ENCODE measurements around the gene IGSF21. TPM values are rescaled to one million over a fixed set of nuclear protein-coding genes. Genes with fewer than 3 reads are reported as not detected.

IGSF21 gene
- total RNA-seq (not detected), polyA plus RNA-seq (not detected), total RNA-seq (not detected)

DNA sequence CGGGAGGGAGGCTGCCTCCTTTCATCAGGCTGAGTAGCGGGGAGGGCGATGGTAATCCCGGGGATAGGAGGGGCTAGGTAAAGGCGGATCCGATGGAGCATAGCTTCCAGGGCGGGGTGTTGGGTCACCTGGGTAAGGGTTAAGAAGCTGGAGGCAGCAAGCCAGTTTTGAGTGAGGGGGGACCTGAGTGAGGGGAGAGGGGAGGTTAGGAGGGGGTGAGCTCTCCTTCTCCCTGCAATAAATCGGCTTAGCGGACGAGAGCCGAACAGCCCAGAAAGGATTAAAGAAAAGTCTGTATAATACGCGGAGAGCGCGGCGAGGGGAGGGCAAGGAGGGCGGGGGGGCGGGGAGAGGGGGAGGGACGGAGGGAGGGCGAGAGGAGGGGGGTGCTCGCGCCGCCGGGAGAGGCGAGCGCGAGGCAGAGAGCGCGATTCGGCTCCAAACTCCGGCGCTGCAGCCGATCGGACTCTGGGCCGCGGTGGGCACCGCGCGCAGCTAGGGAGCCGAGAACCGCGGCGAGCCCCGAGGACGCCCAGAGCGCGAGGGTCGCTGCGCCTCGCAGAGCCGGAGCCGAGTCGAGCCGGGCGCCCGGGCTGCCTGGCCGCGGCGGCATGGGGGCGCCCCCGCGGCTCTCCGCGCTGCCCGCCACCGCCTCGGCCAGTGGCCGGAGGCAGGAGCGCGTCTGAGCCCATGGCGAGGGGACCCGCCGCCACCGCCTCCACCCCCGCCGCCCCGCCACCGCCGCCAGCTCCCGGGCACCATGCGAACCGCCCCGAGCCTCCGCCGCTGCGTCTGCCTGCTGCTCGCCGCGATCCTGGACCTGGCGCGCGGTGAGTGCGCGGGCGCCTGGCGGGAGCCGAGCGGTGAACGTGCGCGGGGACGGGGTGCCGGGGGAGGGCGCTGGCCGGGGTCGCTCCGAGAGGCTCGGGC, at the start of gene IGSF21:
TSS of gene IGSF21 (plus strand) at position 430 of the 930 bp plus-strand sequence. CDS start at position 761, 331 bp downstream.
- intact Hi-C loops (cut with micrococcal nuclease), result no loop called here
- H3K27ac Mint-ChIP-seq, result no peak within 1 kb of the TSS

DNA sequence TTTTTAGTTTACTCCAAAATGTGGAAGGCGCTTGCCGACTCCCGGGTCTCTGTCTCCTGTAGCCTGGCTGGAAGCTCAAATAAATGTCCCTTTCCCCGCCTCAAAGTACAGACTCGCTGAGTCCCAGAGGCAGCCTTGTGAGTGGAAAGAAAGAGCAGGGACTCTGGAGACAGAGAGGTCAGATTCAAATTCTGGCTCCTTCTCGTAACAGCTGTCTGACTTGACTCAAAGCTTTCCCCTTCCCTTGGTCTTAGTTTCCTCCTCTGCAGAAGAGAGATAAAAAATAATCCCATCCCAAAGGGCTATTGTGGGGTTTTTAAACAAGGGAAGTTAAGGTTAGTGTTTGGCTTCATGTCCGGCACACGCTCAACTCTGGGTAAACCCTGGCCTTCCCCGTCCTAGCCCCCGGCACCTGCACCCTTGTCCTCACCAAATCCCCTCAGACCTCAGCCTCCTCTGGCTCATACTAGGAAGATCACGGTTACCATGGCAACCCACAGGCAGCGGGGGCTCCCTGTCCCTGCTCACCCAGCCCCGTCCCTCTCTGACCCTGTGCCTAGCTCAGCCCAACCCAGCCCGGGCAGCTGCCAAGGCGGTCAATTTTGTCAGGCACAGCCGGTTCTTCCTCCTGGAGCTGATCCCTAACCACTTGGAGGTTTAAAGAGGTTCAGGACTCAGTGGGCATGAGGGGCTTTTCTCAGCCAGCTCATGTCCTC, 49.2 kb upstream of the IGSF21 start:
- ChIA-PET CTCF (no interaction called here), POLR2A (no interaction called here)
- Histone ChIP-seq H3K27me3 (ENCODE audit: control insufficient read depth in 2 of 2, insufficient read depth in 2 of 2, low read length in 2 of 2) (no peaks in the 10 kb centered on the region), H3K27ac (ENCODE audit: low read depth, low read length) (no peak overlapping the region), H3K9me3 (ENCODE audit: control insufficient read depth in 2 of 3, low read length in 3 of 3) (no peaks in the 10 kb centered on the region), H3K36me3 (ENCODE audit: control insufficient read depth in 2 of 3, insufficient read depth in 3 of 3, low read length in 3 of 3) (no peaks in the 10 kb centered on the region), H3K4me1 (ENCODE audit: control insufficient read depth in 2 of 2, insufficient read depth in 2 of 2, low read length in 2 of 2) (no peaks in the 10 kb centered on the region), H3K4me3 (ENCODE audit: low read length) (no peak overlapping the region)
- no peak for ATAC-seq
- intact Hi-C loops (cut with micrococcal nuclease), result no loop called here
- Mint-ChIP-seq H3K4me1 (no peaks in the 10 kb centered on the region), H3K27me3 (peaks cover 0 to 32% (median 20%) of the 10 kb centered on the region in 5 donors), H3K27ac (no peak overlapping the region), H3K36me3 (peaks cover 0 to 5% (median 0%) of the 10 kb centered on the region in 5 donors), H3K4me3 (no peak overlapping the region), H3K9me3 (peaks cover 0 to 8% (median 6%) of the 10 kb centered on the region in 11 donors)
- DNase-seq, result no peak

More for the DNA sequence above, at the start of gene IGSF21:
- Mint-ChIP-seq H3K36me3 (peaks cover 0 to 7% (median 0%) of the 10 kb centered on the region in 5 donors), H3K4me1 (peaks cover 0 to 25% (median 17%) of the 10 kb centered on the region in 7 donors), H3K9me3 (peaks cover 0 to 3% (median 0%) of the 10 kb centered on the region in 11 donors), H3K27me3 (peaks cover 57 to 76% (median 59%) of the 10 kb centered on the region in 5 donors), H3K4me3 (peak within 1 kb of the TSS in 5 of 10 donors; percentile 3 to 73 (median 33))
- Histone ChIP-seq H3K4me3 (ENCODE audit: low read length) (no peak within 1 kb of the TSS), H3K27ac (ENCODE audit: low read depth, low read length) (no peak within 1 kb of the TSS), H3K4me1 (ENCODE audit: control insufficient read depth in 2 of 2, insufficient read depth in 2 of 2, low read length in 2 of 2) (no peaks in the 10 kb centered on the region), H3K36me3 (ENCODE audit: control insufficient read depth in 2 of 3, insufficient read depth in 3 of 3, low read length in 3 of 3) (no peaks in the 10 kb centered on the region), H3K9me3 (ENCODE audit: control insufficient read depth in 2 of 3, low read length in 3 of 3) (no peaks in the 10 kb centered on the region), H3K27me3 (ENCODE audit: control insufficient read depth in 2 of 2, insufficient read depth in 2 of 2, low read length in 2 of 2) (peaks cover 0 to 9% of the 10 kb centered on the region in 2 donors)
- POLR2A ChIA-PET, result no interaction called here
- DNase-seq (no peak), ATAC-seq (no peak)
- CTCF ChIA-PET, result no interaction called here

DNA sequence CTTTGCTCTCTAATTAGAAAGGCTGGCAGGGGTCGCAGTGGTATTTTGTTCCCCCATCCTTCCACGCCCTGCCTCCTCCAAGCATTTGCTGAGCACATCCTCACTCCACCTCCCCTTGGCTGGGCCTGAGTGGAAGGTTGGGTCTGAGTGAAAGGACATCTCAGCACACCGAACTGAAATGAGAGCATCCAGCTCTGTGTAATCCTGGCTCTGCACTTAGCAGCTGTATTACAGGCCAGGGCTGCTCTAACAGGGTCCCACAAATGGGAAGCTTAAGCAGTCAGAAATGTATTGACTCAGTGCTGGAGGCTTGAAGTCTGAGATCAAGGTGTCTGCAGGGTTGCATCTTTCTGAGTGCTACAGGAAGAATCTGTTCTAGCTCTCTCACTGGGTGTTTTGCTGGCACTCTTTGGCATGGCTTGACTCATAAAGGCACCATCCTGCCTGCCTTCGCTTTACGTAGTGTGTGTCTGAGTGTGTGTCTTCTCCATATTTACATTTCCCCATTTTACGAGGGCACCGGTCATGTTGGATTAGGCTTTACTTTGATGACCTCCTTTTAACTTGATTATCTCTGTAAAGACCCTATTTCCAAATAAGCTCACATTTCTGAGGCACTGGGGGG, 48.5 kb upstream of the IGSF21 start:
- intact Hi-C loops (cut with micrococcal nuclease), result no loop called here
- H3K27ac Mint-ChIP-seq, result no peak overlapping the region
- no peaks in the 10 kb centered on the region for H3K27me3 ChIP-seq (ENCODE audit: control insufficient read depth in 2 of 2, insufficient read depth in 2 of 2, low read length in 2 of 2)
- ChIA-PET CTCF (no interaction called here), POLR2A (no interaction called here)
- ATAC-seq, result no peak
- H3K4me1 ChIP-seq (ENCODE audit: control insufficient read depth in 2 of 2, insufficient read depth in 2 of 2, low read length in 2 of 2), result no peaks in the 10 kb centered on the region
- H3K27ac ChIP-seq (ENCODE audit: low read depth, low read length), result no peak overlapping the region
- H3K9me3 Mint-ChIP-seq, result peaks cover 0 to 11% (median 6%) of the 10 kb centered on the region in 11 donors
- peaks cover 0 to 37% (median 20%) of the 10 kb centered on the region in 5 donors for H3K27me3 Mint-ChIP-seq
- no peak overlapping the region for H3K4me3 ChIP-seq (ENCODE audit: low read length)
- H3K36me3 Mint-ChIP-seq, result peaks cover 0 to 5% (median 0%) of the 10 kb centered on the region in 5 donors
- no peak for DNase-seq
- H3K4me3 Mint-ChIP-seq, result no peak overlapping the region
- no peaks in the 10 kb centered on the region for H3K36me3 ChIP-seq (ENCODE audit: control insufficient read depth in 2 of 3, insufficient read depth in 3 of 3, low read length in 3 of 3)
- H3K4me1 Mint-ChIP-seq, result peaks cover 0 to 7% (median 2%) of the 10 kb centered on the region in 7 donors
- H3K9me3 ChIP-seq (ENCODE audit: control insufficient read depth in 2 of 3, low read length in 3 of 3), result no peaks in the 10 kb centered on the region

DNA sequence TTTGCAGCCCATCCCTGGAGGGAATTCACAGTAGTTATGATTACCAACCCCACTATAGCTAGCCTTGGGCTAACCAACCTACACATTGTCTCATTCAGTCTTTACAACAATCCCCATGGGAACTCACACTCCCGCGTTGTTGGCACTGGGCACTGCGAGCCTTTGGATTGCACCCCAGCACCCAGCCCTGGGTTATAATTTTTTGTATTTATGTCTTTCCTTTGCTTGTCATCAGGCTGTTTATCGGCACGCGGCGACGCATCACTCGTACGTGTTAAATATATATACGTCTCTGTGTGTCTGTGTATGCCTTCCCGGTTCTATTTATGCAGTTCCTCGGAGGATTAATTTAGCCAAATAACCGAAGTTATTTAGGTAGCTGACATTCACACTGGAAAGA, 47.2 kb upstream of the IGSF21 start:
- no peaks in the 10 kb centered on the region for H3K27me3 ChIP-seq (ENCODE audit: control insufficient read depth in 2 of 2, insufficient read depth in 2 of 2, low read length in 2 of 2)
- H3K27ac ChIP-seq (ENCODE audit: low read depth, low read length), result no peak overlapping the region
- no peak overlapping the region for H3K4me3 Mint-ChIP-seq
- POLR2A ChIA-PET, result no interaction called here
- no peaks in the 10 kb centered on the region for H3K36me3 ChIP-seq (ENCODE audit: control insufficient read depth in 2 of 3, insufficient read depth in 3 of 3, low read length in 3 of 3)
- no peaks in the 10 kb centered on the region for H3K9me3 ChIP-seq (ENCODE audit: control insufficient read depth in 2 of 3, low read length in 3 of 3)
- CTCF ChIA-PET, result no interaction called here
- H3K27me3 Mint-ChIP-seq, result peaks cover 0 to 31% (median 21%) of the 10 kb centered on the region in 5 donors
- H3K9me3 Mint-ChIP-seq, result peaks cover 0 to 11% (median 4%) of the 10 kb centered on the region in 11 donors
- no peak for DNase-seq
- H3K27ac Mint-ChIP-seq, result no peak overlapping the region
- intact Hi-C loops (cut with micrococcal nuclease), result no loop called here
- H3K4me1 Mint-ChIP-seq, result peaks cover 0 to 18% (median 11%) of the 10 kb centered on the region in 7 donors
- H3K36me3 Mint-ChIP-seq, result peaks cover 0 to 5% (median 0%) of the 10 kb centered on the region in 5 donors
- no peaks in the 10 kb centered on the region for H3K4me1 ChIP-seq (ENCODE audit: control insufficient read depth in 2 of 2, insufficient read depth in 2 of 2, low read length in 2 of 2)
- no peak for ATAC-seq
- no peak overlapping the region for H3K4me3 ChIP-seq (ENCODE audit: low read length)

DNA sequence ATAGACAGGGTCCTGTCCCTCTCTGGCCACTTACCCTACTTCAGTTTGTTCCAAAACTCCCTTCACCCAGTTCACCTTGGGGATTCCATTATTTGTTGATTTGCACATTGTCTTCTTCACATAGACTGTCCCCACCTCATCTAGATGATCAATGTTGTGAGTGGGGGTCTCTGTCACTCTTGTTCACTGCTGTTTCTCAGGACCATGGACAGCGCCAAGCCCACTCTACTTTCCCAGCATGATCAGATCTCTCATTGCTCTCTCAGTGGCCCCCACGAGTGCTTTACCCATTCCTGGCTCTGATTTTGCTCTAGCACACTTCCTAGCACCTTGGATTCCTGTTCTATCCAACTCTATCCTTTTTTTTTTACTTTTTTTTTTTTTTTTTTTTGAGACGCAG, 45.4 kb upstream of the IGSF21 start:
- no peaks in the 10 kb centered on the region for H3K4me1 ChIP-seq (ENCODE audit: control insufficient read depth in 2 of 2, insufficient read depth in 2 of 2, low read length in 2 of 2)
- peaks cover 0 to 35% (median 29%) of the 10 kb centered on the region in 5 donors for H3K27me3 Mint-ChIP-seq
- H3K4me1 Mint-ChIP-seq, result peaks cover 0 to 26% (median 17%) of the 10 kb centered on the region in 7 donors
- intact Hi-C loops (cut with micrococcal nuclease), result no loop called here
- no peak overlapping the region for H3K27ac Mint-ChIP-seq
- no peak for DNase-seq
- no peak for ATAC-seq
- no peaks in the 10 kb centered on the region for H3K9me3 ChIP-seq (ENCODE audit: control insufficient read depth in 2 of 3, low read length in 3 of 3)
- no peaks in the 10 kb centered on the region for H3K36me3 ChIP-seq (ENCODE audit: control insufficient read depth in 2 of 3, insufficient read depth in 3 of 3, low read length in 3 of 3)
- ChIA-PET CTCF (no interaction called here), POLR2A (no interaction called here)
- no peak overlapping the region for H3K27ac ChIP-seq (ENCODE audit: low read depth, low read length)
- H3K4me3 Mint-ChIP-seq, result no peak overlapping the region
- no peak overlapping the region for H3K4me3 ChIP-seq (ENCODE audit: low read length)
- H3K9me3 Mint-ChIP-seq, result peaks cover 0 to 14% (median 4%) of the 10 kb centered on the region in 11 donors
- H3K36me3 Mint-ChIP-seq, result peaks cover 0 to 5% (median 0%) of the 10 kb centered on the region in 5 donors
- no peaks in the 10 kb centered on the region for H3K27me3 ChIP-seq (ENCODE audit: control insufficient read depth in 2 of 2, insufficient read depth in 2 of 2, low read length in 2 of 2)

DNA sequence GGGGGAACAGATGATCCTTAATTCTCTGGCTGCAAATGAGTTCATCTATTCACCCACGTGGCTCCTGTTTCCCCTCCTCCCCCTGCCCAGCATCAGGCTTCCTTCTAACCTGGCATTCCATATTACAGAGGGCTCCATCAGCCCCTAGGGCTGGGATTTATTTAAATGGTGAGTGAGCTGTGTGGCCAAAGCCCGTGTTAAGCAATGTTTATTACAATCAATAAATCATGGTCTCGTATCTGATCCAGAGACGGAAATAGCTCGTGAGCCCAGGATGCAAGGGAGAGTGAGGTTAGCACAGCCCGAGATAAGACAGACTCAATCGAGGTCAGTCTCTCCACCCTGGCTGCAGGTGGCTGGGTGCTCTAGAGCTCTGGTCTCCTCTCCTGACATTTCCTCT, 43.1 kb upstream of the IGSF21 start:
- Mint-ChIP-seq H3K36me3 (peaks cover 0 to 5% (median 0%) of the 10 kb centered on the region in 5 donors), H3K27ac (peak overlapping the region in 1 of 9 donors; percentile 18), H3K9me3 (peaks cover 0 to 31% (median 8%) of the 10 kb centered on the region in 11 donors), H3K4me1 (peaks cover under 1 to 46% (median 31%) of the 10 kb centered on the region in 7 donors), H3K4me3 (peak overlapping the region in 3 of 10 donors; percentile 7 to 20 (median 8)), H3K27me3 (peaks cover 0 to 28% (median 21%) of the 10 kb centered on the region in 5 donors)
- intact Hi-C loops (cut with micrococcal nuclease), result no loop called here
- DNase-seq, result no peak
- no peak overlapping the region for H3K27ac ChIP-seq (ENCODE audit: low read depth, low read length)
- no peak for ATAC-seq
- CTCF ChIA-PET, result no interaction called here
- no peaks in the 10 kb centered on the region for H3K36me3 ChIP-seq (ENCODE audit: control insufficient read depth in 2 of 3, insufficient read depth in 3 of 3, low read length in 3 of 3)
- POLR2A ChIA-PET, result no interaction called here
- H3K27me3 ChIP-seq (ENCODE audit: control insufficient read depth in 2 of 2, insufficient read depth in 2 of 2, low read length in 2 of 2), result no peaks in the 10 kb centered on the region
- H3K4me1 ChIP-seq (ENCODE audit: control insufficient read depth in 2 of 2, insufficient read depth in 2 of 2, low read length in 2 of 2), result peaks cover 0 to 19% of the 10 kb centered on the region in 2 donors
- no peaks in the 10 kb centered on the region for H3K9me3 ChIP-seq (ENCODE audit: control insufficient read depth in 2 of 3, low read length in 3 of 3)
- H3K4me3 ChIP-seq (ENCODE audit: low read length), result no peak overlapping the region
